ENCODE results near the gene CNKSR1.
"Not testable (repeated sequence)": the region's sequence is repeated elsewhere in the genome, so short reads cannot be mapped to it uniquely, and the experiment has no call there.

CNKSR1 gene

DNA sequence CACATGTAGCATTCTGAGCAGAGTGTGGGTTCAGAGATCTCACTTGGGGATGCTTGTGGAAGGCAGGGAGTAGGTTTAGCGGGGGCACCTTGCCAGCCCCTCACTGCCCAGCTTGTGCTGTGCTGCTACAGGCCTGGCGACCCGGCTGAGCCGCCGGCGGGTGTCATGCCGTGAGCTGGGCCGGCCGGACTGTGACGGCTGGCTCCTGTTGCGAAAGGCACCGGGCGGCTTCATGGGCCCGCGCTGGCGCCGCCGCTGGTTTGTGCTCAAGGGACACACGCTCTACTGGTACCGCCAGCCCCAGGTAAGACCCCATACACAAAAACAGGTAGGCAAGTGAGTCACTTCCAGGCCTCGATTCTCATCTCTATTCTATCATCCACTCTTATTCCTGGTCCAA lies 7.6 kb downstream of the CNKSR1 start:
- no peak for DNase-seq

DNA sequence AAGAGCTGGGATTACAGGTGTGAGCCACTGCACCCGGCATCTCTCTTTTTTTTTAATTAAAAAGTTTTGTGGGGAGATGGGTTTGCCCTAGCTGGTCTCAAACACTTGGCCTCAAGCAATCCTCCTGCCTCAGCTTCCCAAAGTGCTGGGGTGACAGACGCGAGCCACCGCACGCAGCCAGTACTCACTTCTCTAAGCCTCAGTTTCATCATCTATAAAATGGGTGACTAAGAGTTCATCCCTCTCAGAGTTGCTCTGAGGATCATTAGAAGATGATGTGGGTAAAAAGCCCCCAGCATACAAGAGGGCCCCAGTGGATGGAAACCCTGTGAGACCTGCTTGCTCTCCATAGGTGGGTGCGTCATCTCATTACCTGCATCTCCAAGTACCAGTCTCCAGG lies 10.6 kb downstream of the CNKSR1 start:
- DNase-seq: no peak

GRCh38 chr1:26188477-26188876 lies 11.2 kb downstream of the CNKSR1 start:
- no peak for DNase-seq

DNA sequence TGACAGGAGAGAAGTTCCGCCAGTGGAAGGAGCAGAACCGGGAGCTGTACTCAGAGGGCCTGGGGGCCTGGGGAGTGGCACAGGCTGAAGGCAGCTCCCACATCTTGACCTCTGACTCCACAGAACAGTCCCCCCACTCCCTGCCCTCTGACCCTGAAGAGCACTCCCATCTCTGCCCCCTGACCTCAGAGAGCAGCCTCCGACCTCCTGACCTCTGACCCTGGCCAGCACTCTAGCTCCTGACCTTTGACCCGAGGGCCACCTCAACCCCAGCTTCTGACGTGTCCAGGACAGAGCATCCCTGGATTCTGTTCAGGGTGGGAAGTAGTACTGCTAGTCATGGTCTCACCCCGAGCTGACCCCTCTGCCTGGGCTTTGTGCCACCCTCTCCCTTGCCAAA lies 12.0 kb downstream of the CNKSR1 start:
- DNase-seq: no peak

GRCh38 chr1:26189751-26190275 lies 12.5 kb downstream of the CNKSR1 start:
- DNase-seq: no peak

DNA sequence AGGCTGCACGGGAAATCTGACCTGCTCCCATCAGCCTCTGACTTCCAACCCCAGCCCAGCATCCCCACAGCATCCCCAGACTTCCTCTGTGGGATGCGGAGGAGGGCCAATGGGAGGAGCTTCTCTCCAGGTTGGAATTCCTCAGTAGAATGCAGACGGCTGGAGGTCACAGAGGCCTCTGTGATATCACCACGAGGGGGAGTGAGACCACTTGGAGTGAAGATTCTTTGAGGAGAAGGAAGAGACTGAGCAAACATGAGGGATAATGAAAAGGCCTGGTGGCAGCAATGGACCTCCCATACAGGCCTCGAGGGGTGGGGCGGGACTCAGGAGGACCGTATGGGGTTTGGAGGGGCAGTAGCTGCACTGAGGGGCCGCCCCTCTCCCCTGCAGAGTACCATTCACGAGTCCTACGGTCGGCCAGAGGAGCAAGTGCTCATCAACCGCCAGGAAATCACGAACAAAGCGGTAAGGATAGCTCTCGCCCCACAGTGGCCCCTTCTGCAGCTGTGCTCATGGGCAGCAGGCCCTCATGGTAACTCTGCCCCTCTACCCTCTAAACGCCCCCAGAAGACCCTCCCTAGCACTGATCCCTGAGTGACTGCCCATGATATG lies 13.2 kb downstream of the CNKSR1 start, which contains the start of gene CATSPER4:
CATSPER4 (plus strand) TSS at position 230 of the 615 bp plus-strand sequence; CDS start at position 256, 26 bp downstream.
- peak; percentile 6 to 34 for DNase-seq

DNA sequence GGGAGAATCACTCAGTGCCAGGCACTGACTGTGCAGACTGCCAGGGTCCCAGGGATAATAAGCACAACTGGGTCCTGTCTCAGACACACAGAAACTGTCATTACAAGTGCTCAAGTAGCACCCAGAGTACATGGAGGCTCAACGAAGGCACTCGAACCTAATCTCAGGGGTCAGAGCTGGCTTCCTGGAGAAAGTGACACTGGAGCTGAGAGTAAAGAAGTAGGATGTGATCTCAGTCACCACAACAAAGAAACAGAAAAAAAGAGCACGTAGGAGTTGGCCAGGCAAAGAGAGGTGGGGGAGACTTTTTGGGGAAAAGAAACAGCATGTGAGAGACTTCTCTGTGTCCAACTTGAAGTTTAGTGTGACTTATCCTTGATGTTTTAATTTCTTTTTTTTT lies 14.4 kb downstream of the CNKSR1 start:
- DNase-seq: no peak

DNA sequence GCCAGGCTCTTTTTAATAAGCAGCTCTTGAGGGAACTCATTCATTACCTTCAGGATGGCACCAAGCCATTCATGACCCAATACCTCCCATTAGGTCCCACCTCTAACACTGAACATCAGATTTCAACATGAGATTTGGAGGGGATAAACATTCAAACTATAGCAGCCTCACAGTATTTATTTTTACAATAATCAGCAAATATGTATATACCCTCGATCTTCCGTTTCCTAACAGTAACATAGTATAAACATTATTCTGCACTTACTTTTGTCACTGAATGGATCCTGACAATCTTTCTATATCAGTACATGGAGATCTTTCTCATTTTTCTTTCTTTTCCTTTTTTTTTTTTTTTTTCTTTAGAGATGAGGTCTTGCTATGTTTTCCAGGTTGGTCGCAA lies 18.5 kb downstream of the CNKSR1 start:
- DNase-seq: no peak

DNA sequence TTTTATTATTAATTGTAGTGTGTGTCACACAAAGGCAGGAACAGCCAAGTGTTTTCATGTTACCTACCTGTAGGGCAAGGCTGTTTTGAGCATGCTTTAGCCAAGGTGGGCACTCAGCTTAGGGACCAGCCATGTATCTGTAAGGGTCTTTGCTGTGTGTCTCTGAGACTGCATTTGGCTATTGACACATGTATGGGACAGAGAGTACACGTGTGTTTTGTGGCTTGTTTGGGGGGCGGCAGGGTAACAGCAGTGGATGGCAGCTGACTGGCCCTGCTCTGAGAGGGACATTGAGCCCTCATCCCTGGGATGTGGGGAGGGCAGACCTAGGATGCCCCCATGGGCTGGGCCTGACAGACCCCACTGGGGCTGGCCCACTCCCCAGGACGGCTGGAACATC lies 20.0 kb downstream of the CNKSR1 start:
- DNase-seq: no peak

DNA sequence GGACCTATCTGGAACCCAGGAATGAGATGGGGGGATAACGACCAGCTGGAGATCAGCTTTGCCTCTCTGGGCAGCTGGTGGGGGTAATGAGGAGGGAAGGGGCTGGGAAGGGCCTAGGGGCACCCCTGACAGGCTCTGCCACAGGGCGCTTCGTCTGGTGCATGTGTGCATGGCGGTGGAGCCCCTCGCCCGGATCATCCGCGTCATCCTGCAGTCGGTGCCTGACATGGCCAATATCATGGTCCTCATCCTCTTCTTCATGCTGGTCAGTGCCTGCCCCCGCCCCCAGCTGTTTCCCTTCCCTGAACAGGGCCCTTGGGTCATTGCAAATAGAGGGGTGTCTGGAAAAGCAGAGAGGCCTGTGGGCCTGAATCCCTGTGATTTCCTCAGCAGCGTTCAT lies 20.5 kb downstream of the CNKSR1 start:
- DNase-seq: no peak

DNA sequence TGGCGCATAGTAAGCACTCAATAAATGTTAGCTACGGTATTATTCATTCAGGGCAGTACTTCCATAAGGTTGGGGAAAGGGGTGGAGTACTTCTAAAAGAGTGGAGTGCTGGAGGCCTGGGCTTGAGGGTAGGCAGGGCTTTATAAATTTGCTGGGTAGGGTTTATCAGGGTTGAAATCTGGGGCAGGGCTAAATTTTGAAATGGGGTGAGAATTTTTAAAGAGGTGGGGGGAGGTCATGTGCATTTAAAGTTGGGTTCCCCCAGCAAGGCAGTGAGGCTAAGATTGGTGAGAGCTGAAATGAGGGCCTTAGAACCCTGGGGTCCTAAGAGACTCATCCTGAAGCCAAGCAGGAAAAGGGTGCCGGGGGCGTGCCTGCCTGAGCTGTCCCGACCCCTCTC lies 23.1 kb downstream of the CNKSR1 start:
- no peak for DNase-seq

DNA sequence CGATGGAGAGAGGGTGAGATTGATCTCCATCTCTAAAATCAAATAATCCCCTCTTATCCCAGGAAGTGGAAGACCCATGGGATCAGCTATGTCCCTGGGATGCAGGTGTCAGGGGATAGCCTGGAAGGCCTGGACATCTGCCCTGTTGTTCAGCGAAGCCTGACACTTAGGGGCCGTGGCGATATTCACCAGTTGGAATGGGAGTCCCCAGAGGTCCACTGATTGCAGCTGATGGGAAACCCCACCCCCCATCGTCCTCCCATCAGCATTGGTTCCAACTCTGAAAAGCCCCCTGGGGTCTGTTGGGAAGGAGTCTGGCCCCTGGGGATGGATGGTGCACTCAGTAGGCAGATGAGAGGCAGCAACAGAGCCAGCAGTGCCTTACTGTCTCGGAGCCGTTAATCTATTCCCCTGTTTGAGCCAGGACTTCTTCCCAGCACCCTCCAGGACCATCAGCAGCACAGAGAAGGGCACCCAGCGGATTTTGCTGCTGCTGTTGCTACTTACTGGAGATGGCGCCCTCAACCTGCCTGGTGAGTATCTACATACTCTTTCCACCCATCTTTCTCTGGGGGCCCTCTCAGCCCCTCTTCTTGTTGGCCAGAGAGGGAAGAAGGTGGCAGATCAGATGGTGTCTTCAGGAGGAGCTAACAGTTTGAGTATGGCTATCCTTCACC lies 26.5 kb downstream of the CNKSR1 start:
- DNase-seq: peak; percentile 13 to 36

DNA sequence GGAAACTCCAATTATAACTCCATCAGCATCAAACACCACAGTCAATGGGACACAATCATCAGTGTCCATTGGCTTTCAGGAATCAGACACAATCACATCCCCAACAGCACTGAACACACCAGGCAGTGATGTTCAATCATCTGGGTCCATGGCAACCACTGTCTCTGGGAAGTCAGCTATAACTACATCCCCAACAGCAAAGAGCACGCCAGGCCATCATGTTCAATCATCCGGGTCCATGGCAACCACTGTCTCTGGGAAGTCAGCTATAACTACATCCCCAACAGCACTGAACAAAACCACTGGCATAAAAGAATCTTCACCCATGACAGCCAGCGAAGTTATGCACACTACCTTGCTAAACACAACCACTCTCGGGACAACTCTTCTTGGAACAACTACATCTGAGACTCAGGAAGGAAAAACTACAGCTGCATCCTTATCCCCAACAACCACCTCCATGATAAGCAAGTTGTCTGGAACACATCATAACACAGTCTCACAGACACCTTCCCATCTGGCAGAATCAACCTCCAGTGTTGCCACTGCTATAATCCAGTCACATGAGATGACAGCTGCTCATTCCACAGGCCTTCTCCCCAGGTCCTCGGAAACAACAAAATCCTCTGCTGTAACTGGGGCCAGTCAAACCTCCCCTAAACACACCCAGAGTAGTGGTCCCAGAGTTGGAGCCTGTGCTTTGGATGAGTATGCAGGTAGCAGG lies 33.0 kb downstream of the CNKSR1 start:
- peak; percentile 17 to 46 for DNase-seq

GRCh38 chr1:26212726-26213125 lies 35.4 kb downstream of the CNKSR1 start:
- DNase-seq: no peak

DNA sequence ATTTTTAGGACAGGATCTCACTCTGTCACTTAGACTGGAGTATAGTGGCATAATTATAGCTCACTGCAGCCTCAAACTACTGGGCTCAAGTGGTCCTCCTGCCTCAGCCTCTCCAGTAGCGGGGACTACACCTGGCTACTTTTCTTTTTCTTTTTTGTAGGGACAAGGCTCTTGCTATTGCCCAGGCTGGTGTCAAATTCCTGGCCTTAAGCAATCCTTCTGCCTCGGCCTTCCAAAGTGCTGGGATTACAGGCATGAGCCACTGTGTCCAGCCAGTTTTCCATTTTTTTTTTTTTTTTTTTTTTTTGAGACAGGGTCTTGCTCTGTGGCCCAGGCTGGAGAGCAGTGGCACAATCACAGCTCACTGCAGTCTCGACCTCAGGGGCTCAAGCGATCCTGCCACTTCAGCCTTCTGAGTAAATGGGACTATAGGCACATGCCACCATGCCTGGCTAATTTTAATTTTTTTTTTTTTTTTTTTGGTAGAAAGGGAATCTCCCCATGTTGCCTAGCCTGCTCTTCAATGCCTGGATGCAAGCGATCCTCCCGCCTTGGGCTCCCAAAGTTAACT lies 36.1 kb downstream of the CNKSR1 start:
- DNase-seq: no peak

DNA sequence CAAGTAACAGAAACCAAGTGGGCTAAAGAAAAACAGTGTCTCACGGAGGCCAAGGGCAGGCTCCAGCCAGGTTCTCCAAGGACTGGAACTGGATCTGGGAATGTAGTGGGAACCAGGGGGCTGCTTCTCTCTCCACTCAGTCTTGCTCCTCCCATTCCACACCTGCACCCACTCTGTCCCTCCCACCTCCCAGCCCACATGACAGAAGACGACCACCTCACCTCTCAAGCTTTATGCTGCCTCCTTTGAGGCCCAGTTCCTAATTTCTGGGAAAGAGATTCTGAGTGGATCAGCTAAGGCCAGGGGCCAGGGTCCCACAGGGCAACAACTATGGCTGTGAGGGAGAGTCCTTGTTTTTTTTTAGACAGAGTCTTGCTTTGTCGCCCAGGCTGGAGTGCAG lies 38.0 kb downstream of the CNKSR1 start:
- no peak for DNase-seq

DNA sequence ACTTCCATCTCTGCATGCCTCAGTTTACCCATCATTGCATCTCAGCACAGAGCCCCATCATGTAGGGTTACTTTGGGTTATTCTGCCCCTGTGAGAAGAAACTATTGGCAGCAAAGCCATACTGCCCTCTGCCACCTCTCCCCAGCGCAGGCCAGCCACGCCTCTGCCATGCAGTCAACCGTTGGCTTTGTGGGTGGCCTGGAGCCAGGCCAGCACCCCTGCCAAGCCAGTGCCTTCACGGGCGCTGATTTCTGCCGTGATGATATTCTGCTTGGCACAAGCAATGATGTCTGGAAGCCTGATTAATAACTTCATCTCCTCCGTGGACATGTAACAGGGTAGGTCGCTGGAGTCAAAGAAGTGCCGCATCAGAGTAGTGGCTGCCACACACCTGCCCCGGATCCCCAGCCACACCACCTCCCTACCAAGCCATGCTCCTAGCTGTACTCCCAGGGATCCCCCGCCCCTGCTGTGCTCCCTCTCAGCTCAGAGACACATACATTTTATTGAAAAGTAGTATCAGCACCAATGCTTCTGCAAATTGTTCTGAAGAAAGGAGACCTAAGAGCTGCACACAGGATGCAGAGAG lies 41.7 kb downstream of the CNKSR1 start:
- no peak for DNase-seq

DNA sequence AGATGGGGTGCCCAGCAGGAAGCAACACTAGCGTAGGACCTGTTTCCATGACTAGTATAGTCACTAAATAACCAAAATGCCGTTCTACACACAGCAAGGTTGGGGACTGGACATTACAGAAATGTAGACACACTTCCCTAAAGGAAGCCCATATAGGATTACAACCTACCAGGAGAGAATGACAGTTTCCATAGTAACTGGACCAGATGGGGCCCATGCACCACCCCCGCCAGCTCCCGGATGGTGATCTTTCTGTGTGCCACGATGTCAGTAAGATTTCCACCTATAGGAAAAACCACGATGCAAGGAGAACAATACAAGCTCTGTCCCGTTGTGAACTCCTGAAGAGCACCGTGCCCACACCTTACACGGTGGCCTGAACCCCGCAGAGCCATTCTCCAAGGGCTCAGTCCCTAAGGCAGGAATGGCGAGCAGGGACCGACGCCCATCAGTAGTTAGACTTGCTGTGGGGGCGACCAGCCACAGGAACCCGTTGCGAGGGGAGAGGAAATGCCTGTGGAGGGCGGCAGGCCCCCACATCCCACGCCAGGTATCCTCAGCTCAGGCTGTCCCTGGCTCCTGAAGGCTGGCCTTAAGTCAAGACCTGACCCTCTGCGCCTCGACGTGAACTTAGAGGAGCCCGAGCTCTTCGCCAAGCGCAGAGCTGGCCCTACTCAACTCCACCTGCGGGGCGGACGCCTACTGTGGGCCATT lies 43.1 kb downstream of the CNKSR1 start:
- peak; percentile 42 to 70 for DNase-seq

DNA sequence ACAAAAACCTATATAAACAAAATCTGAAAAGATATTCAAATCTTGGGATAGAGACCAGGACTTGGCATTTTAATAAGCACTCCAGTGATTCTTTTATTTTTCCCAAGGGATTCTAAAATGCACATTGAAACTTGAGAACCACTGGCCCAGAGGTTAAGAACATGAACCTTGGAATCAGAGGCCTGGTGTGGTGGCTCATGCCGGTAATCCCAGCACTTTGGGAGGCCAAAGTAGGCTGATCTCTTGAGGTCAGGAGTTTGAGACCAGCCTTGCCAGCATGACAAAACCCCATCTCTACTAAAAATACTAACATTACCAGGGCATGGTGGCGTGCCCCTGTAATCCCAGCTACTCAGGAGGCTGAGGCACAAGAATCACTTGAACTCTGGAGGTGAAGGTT lies 43.8 kb downstream of the CNKSR1 start:
- no peak for DNase-seq

DNA sequence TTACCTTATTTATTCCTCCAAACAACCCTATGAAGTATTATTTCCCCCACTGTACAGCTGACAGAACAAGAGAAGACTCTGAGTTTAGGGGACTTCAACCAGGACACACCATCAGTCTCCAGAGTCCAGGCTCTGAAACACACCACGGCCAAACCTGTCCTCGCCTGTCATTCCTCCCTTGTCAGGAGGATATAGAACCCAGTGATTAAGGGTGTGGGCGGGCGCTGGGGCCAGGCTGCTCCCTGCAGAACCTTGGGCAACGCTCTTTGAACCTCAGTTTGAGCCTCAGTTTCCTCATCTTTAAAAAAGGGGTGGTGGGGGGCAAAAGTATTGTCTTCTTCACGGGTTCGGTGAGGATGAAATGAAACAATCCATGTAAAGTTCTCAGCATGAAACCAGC lies 47.3 kb downstream of the CNKSR1 start:
- DNase-seq: no peak

DNA sequence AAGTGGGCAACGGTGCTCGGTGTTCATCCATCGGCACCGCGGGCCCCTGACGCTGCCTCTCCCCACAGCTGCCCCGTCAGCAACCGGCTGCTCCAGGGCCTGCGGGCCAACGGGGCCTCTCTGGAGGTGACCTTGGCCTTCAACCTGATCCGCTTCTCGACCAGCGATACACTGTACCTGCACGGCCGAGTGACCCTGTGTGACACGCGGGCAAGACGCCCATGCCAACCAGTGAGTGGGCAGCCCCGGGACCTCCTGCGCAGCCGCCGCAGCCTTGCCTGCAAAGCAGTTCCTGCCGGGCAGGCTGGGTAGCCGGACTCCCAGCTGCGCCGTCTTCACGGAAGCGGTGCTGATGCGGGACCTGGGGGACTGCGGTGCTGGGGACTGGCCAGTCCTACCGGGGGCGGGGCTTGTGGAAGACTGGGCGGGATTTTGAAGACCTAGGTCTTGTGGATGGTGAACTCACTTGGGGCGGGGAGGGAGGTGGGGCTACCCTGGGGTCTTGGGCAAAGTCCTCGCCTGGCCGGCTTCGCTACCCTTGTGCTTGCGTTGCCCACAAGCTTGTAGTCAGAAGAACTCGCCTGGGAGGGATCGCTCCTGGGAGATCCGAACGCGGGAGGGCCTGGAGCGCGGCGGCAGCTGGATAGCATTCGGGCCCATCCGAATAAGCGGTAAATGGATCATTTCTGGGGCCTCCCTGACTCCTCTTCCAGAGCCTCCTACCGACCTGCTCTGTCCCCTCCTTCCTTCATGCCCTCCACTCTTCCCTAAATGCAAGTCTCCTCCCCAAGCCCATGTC lies 47.9 kb downstream of the CNKSR1 start:
- peak; percentile 19 to 24 for DNase-seq

GRCh38 chr1:26230682-26231081 lies 53.4 kb downstream of the CNKSR1 start:
- not testable (repeated sequence) for DNase-seq

Data from NCI-H524 (cell line).